ENCODE results near the gene PRR19.

DNA sequence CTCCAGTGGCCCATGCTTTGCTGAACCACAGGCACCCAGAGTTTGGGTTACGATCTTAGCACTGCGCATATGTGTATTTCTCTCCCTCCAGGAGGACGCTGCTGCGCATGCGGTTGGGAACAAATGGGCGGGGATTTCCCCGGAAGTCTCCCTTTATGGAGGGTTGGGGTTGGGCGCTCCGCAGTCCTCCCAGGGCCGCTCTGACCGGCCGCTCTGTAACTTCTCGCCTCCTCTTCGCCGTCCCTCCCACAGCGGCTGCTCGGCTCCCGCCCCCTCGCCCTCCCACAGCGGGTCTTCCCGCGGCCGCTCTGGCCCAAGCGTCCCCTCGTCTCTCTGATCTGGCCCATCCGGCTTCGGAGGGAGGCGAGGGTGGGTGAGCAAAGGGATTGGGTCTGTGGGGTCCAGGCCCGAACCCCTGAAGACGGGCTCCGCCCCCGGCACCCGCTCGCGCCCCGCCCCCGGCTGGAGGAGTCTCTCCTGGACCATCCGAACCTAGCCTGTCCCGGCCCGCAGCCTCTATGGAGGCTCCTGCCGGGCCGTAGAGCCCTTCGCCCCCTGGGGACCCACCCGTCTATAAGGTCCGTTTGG lies 23.5 kb downstream of the PRR19 start, which contains the start of gene MEGF8:
- TF ChIP-seq CTCF (IDR thresholded peaks at IDR 0.05; ENCODE audit: poor library complexity, severe bottlenecking) (no peak), EZH2 (IDR thresholded peaks at IDR 0.05; ENCODE audit: borderline replicate concordance, insufficient read depth, low read length, poor library complexity, severe bottlenecking) (no peak), TAF1 (IDR thresholded peaks at IDR 0.05; ENCODE audit: low read depth) (no peak), EP300 (conservative IDR thresholded peaks at IDR 0.05; ENCODE audit: poor library complexity, severe bottlenecking) (no peak), POLR2AphosphoS5 (IDR thresholded peaks at IDR 0.05) (peak; percentile 88), SMC3 (conservative IDR thresholded peaks at IDR 0.05; ENCODE audit: poor library complexity) (peak; percentile 21), RAD21 (conservative IDR thresholded peaks at IDR 0.05) (peak; percentile 86), MXI1 (conservative IDR thresholded peaks at IDR 0.05; ENCODE audit: poor library complexity, severe bottlenecking) (peak; percentile 54)
- TF ChIP-seq, protein P1, sequence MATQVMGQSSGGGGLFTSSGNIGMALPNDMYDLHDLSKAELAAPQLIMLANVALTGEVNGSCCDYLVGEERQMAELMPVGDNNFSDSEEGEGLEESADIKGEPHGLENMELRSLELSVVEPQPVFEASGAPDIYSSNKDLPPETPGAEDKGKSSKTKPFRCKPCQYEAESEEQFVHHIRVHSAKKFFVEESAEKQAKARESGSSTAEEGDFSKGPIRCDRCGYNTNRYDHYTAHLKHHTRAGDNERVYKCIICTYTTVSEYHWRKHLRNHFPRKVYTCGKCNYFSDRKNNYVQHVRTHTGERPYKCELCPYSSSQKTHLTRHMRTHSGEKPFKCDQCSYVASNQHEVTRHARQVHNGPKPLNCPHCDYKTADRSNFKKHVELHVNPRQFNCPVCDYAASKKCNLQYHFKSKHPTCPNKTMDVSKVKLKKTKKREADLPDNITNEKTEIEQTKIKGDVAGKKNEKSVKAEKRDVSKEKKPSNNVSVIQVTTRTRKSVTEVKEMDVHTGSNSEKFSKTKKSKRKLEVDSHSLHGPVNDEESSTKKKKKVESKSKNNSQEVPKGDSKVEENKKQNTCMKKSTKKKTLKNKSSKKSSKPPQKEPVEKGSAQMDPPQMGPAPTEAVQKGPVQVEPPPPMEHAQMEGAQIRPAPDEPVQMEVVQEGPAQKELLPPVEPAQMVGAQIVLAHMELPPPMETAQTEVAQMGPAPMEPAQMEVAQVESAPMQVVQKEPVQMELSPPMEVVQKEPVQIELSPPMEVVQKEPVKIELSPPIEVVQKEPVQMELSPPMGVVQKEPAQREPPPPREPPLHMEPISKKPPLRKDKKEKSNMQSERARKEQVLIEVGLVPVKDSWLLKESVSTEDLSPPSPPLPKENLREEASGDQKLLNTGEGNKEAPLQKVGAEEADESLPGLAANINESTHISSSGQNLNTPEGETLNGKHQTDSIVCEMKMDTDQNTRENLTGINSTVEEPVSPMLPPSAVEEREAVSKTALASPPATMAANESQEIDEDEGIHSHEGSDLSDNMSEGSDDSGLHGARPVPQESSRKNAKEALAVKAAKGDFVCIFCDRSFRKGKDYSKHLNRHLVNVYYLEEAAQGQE (IDR thresholded peaks at IDR 0.05; ENCODE audit: borderline replicate concordance) = no peak

Measured in neural cell (in vitro differentiated cells).